ENCODE data around the gene NUDCD3.

Gene NUDCD3

DNA sequence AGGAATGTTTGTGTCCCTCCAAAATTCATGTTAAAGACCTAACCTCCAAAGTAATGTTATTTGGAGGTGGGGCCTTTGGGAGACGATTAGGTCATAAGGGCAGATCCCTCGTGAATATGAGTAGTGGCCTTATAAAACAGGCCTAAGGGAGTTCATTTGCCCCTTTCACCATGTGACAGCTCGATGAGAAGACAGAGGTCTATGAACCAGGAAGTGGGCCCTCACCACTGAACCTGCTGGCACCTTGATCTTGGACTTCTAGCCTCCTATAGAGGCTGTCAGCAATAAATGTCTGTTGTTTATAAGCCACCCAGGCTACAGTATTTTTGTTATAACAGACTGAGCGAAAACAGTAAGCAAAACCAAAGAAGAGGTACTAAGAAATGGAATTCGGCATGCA is 14.1 kb downstream of the NUDCD3 start:
- Mint-ChIP-seq H3K27ac (no peak overlapping the region), H3K36me3 (ENCODE audit: low read depth) (peaks cover 52% of the 10 kb centered on the region), H3K4me3 (no peak overlapping the region), H3K4me1 (peaks cover 31% of the 10 kb centered on the region), H3K27me3 (no peaks in the 10 kb centered on the region), H3K9me3 (no peaks in the 10 kb centered on the region)
- DNase-seq (no peak), ATAC-seq (no peak)

DNA sequence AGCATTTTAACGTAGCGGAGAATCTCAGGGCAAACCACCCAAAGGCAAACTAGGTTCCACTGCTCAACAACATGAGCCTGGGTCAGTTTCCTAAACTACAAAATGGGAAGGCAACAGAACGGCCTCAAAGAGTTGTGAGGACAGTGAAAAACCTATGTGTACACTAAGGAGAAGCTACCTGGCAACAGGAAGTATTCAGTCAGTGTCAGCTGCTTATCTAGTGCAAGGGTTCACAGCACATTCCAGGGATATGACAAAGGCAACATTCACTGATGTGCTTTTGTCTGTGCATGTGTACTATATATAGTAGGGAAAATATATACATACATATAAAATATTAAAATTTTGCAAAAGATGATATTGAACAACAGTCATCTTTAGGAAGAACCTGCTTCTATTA is 17.2 kb downstream of the NUDCD3 start:
- Mint-ChIP-seq H3K27ac (no peak overlapping the region), H3K9me3 (no peaks in the 10 kb centered on the region), H3K36me3 (ENCODE audit: low read depth) (peaks cover 43% of the 10 kb centered on the region), H3K27me3 (no peaks in the 10 kb centered on the region), H3K4me3 (no peak overlapping the region), H3K4me1 (peaks cover 42% of the 10 kb centered on the region)
- no peak for ATAC-seq
- no peak for DNase-seq

DNA sequence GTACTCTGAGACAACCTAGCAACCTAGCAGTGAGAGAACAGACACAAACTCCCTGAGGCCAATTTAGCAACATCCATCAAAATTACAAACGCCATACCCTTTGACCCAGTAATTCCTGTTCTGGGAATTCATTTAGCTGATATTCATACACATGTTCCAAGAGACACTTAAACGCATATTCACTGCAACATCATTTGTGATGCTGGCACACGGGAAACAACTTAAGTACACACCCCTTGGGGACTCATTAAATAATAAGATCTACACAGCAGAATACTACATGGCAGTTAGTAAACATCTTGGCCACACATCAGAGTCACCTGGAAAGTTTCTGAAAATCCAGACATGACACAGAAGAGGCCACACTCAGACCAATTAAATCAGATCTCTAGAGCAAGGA is 17.6 kb downstream of the NUDCD3 start:
- no peaks in the 10 kb centered on the region for H3K9me3 Mint-ChIP-seq
- no peak overlapping the region for H3K27ac Mint-ChIP-seq
- H3K27me3 Mint-ChIP-seq = no peaks in the 10 kb centered on the region
- DNase-seq (no peak), ATAC-seq (no peak)
- H3K4me1 Mint-ChIP-seq = peaks cover 42% of the 10 kb centered on the region
- H3K4me3 Mint-ChIP-seq = no peak overlapping the region
- H3K36me3 Mint-ChIP-seq (ENCODE audit: low read depth) = peaks cover 48% of the 10 kb centered on the region

DNA sequence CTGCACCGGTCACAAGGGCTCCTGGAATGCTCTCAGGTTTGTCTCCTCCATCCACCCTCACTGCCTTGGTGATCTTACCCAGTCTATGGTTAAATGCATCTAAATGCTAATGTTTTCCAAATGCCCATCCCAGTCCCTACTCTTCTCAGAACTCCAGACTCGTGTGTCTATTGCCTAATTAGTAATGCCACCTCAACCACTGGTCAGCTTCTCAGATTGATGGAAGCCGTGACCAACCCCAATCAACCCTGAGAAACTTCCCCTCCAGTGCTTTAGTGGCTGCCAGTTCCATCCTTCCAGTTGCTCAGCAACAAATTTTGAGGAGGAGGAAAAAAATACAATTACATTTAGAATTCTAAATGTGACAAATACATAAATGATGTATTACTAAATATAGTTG is 18.6 kb downstream of the NUDCD3 start:
- no peak overlapping the region for H3K4me3 Mint-ChIP-seq
- H3K4me1 Mint-ChIP-seq = peaks cover 40% of the 10 kb centered on the region
- ATAC-seq (no peak), DNase-seq (no peak)
- H3K36me3 Mint-ChIP-seq (ENCODE audit: low read depth) = peaks cover 47% of the 10 kb centered on the region
- no peak overlapping the region for H3K27ac Mint-ChIP-seq
- no peaks in the 10 kb centered on the region for H3K9me3 Mint-ChIP-seq
- no peaks in the 10 kb centered on the region for H3K27me3 Mint-ChIP-seq

DNA sequence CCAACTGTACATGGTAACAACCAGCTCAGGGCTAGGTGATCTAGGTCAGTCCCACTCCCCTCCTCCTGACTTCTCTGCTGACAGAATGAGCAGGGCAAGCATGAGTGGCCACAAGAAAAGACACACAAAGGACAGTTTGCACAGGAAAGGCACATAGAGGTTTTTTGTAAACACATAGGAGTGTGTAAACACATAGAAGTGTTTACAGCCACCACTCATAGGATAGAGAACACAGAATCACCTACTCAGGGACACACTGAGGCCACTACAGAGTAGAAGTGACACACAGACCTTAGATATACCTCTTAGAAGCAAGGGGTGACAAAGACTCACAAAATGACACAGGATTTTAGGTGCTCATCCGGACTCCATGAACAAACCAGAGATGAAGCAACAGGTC is 19.0 kb downstream of the NUDCD3 start:
- peaks cover 44% of the 10 kb centered on the region for H3K4me1 Mint-ChIP-seq
- H3K36me3 Mint-ChIP-seq (ENCODE audit: low read depth) = peaks cover 43% of the 10 kb centered on the region
- H3K27ac Mint-ChIP-seq = no peak overlapping the region
- no peaks in the 10 kb centered on the region for H3K27me3 Mint-ChIP-seq
- no peak overlapping the region for H3K4me3 Mint-ChIP-seq
- DNase-seq (no peak), ATAC-seq (no peak)
- H3K9me3 Mint-ChIP-seq = no peaks in the 10 kb centered on the region

DNA sequence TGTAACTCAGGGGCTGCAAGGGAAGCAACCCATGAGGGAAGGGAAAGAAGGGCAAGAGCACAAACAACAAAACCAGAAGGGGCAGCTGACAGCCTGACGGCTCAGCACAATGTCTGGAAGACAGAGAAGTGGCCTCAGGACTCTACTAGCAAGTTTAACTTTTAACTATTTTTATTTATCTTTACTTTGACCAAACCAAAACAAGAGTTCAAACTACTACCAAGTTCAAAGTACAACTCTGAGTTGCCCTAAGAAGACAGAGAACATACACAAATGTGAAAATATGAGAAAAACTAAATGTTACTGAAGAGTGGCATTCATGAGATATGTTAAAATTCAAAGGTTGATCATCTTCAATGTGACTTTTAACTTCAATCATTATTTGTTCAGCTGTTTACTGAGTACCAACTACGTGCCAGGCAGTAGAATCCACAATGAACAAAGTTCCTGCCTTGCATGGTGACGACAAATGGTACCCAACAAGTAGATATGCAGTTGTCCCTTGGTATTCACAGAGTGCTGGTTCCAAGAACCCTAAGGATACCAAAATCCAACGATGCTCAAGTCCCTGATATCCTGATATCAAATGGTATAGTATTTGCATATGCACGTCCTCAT is 19.7 kb downstream of the NUDCD3 start:
- Mint-ChIP-seq H3K4me1 (peaks cover 51% of the 10 kb centered on the region), H3K27me3 (no peaks in the 10 kb centered on the region), H3K9me3 (no peaks in the 10 kb centered on the region), H3K27ac (no peak overlapping the region), H3K36me3 (ENCODE audit: low read depth) (peaks cover 49% of the 10 kb centered on the region), H3K4me3 (no peak overlapping the region)
- no peak for ATAC-seq
- no peak for DNase-seq

DNA sequence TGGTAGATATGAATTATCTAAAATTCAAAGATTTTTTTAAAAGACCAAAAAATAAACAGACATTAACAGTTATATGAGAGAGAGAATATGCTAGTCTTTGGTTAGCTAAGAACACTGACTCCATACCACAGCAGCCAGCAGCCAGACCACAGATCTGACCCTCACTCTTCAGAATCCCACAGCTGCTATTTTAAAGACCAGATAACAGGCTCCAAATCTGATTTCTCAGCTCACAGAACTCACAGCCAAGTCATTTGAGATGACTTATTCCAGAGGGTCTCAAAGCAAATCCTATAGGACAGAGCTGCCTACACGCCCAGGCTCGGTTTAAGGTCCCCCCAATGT is 20.4 kb downstream of the NUDCD3 start:
- Mint-ChIP-seq H3K36me3 (ENCODE audit: low read depth) (peaks cover 54% of the 10 kb centered on the region), H3K4me3 (no peak overlapping the region), H3K9me3 (no peaks in the 10 kb centered on the region), H3K27ac (no peak overlapping the region), H3K27me3 (no peaks in the 10 kb centered on the region), H3K4me1 (peaks cover 57% of the 10 kb centered on the region)
- DNase-seq (no peak), ATAC-seq (no peak)

DNA sequence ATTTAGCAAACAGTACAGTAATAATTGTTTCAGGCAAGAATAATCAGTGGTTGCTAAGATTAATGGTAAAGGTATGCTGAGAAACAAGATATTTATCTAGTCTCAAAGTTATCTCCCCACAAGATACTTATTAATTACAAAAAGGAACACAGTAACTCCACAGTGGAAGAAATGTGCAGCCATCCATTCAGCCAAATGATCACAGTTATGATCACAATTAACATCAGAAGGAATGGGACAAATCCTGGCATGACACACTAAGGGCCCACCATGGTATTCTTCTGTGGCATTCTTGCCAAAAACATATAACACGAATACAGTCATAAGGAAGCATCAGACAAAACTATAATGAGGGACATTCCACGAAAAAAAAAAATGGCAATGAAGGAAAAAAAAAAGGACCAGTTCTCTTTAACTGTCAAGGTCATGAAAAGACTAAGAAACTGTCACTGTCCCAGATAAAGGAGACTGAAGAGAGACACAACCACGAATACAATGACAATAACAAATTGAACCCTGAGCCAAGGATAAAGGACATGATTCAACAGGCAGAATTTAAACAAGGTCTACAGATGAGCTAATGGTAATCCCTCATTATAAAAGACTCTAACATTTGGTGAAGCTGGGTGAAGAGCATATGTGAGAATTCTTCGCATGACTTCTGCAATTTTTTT is 20.9 kb downstream of the NUDCD3 start:
- H3K4me3 Mint-ChIP-seq = no peak overlapping the region
- H3K9me3 Mint-ChIP-seq = no peaks in the 10 kb centered on the region
- no peaks in the 10 kb centered on the region for H3K27me3 Mint-ChIP-seq
- no peak overlapping the region for H3K27ac Mint-ChIP-seq
- peaks cover 56% of the 10 kb centered on the region for H3K4me1 Mint-ChIP-seq
- H3K36me3 Mint-ChIP-seq (ENCODE audit: low read depth) = peaks cover 54% of the 10 kb centered on the region
- no peak for ATAC-seq
- DNase-seq = no peak

DNA sequence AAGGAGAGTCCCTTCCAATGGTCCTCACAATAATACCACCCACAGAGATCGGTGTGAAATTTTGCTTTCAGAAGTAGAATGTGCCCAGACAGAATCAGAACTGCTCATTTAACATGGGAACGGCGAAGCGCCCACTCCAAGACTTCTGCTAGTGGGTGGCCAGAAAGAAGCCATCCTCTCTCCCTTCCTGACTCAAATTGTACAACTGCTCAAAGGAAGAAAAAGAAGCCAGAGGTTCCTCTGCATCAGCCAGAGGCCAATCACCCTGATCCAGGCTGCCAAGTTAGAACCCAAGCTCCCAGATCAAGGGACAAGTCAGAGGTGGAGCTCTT is 23.3 kb downstream of the NUDCD3 start:
- ATAC-seq (no peak), DNase-seq (no peak)
- peaks cover 63% of the 10 kb centered on the region for H3K4me1 Mint-ChIP-seq
- no peaks in the 10 kb centered on the region for H3K9me3 Mint-ChIP-seq
- no peaks in the 10 kb centered on the region for H3K27me3 Mint-ChIP-seq
- H3K27ac Mint-ChIP-seq = peak overlapping the region; percentile 67
- no peak overlapping the region for H3K4me3 Mint-ChIP-seq
- peaks cover 43% of the 10 kb centered on the region for H3K36me3 Mint-ChIP-seq (ENCODE audit: low read depth)

DNA sequence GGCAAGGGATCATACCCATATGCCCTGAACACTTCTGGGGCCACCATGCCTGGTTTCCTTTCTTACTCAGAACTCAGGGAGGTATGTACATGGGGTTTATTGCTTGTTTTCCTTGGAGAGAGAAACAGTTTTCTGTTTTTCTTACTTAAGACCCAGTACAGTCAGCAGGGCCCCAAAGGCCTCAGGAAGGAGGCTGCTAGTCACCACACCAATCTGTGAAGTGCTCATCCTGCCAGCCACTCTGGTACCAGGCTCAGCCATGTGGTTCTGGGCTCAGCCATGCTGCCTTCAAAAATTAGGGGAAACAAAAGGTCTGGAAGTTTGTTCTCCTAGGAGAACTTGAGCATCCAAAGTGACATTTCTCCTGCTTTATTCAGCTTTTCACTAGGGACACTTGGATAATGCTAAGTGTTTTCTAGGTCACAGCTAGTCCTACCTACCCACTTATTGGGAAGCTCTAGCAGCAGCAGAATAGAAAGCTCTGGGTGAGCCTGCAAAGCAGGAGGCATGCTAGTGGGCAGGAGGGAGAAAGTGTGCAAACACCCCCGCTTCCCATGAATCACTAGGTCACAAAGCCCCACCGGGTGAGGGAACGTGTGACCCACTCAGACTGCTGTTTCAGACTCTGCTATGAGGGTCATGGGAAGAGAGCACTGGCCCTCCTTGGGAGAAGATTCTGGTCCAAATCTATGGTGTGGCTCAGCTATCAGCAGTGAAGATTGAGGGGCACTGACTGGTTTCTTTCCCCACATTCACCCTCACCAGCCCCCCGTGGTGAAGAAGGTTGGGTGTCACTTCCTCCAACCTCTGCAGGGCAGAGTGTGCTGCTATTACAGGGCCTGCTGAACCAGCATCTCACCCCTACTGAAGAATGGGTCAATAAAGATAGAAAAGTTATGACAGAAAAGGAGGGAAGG is 23.9 kb downstream of the NUDCD3 start:
- H3K27ac Mint-ChIP-seq = peak overlapping the region; percentile 67
- peak; percentile 25 for DNase-seq

DNA sequence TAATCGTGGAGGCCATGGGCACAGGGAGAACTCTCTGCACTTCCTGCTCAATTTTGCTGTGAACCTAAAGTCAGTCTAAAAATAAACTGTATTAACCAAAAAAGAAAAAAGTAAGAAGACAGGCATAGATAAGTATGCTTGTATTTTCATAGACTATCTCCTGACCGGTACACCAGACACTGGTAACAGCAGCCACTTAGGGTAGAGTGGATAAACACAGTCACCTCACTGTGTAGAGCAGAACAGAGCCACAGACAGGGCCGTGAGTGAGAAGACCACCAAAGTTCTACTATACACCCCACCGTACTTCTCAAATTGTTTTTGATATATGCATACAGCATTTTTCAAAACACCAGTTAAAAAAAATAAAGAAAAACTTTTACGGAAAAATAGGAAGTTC is 25.0 kb downstream of the NUDCD3 start:
- Mint-ChIP-seq H3K4me3 (no peak overlapping the region), H3K36me3 (ENCODE audit: low read depth) (peaks cover 48% of the 10 kb centered on the region), H3K9me3 (no peaks in the 10 kb centered on the region), H3K27me3 (no peaks in the 10 kb centered on the region), H3K4me1 (peaks cover 75% of the 10 kb centered on the region), H3K27ac (no peak overlapping the region)
- no peak for ATAC-seq
- DNase-seq = no peak

More for the DNA sequence above, 23.9 kb downstream of the NUDCD3 start:
- Mint-ChIP-seq H3K27me3 (no peaks in the 10 kb centered on the region), H3K36me3 (ENCODE audit: low read depth) (peaks cover 43% of the 10 kb centered on the region), H3K9me3 (no peaks in the 10 kb centered on the region), H3K4me1 (peaks cover 66% of the 10 kb centered on the region), H3K4me3 (no peak overlapping the region)
- peak; percentile 69 for ATAC-seq

DNA sequence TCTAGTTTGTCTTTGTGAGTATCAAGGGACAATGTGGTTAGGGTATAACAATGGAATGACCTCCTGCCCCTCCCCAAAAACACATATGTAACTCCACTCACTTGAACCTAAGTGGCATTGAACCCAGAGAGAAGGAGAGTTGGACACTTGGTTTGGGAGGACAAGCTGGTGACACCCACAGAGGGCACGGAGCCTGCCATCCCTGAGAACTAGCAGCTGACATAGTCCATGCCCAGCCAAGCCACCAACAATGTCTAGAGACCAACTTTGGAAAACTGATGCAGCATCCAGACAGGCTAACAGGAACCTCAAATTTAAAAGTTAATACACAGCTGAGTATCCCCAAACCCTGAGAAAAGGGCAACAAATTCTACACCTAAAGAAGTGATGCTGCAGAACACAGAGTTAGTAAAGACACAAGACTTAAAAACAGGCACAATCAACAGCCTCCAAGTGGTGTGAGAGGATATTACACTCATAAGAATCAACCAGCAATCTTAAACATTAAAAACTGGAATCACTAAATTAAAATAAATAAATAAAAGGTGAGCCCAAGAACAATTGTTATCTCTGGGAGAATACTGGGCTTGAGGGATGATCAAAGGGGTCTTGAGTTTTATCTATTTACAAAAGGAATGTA is 27.2 kb downstream of the NUDCD3 start:
- Mint-ChIP-seq H3K4me3 (no peak overlapping the region), H3K36me3 (ENCODE audit: low read depth) (peaks cover 52% of the 10 kb centered on the region), H3K4me1 (peaks cover 76% of the 10 kb centered on the region), H3K27me3 (no peaks in the 10 kb centered on the region), H3K27ac (no peak overlapping the region), H3K9me3 (no peaks in the 10 kb centered on the region)
- ATAC-seq (no peak), DNase-seq (no peak)

DNA sequence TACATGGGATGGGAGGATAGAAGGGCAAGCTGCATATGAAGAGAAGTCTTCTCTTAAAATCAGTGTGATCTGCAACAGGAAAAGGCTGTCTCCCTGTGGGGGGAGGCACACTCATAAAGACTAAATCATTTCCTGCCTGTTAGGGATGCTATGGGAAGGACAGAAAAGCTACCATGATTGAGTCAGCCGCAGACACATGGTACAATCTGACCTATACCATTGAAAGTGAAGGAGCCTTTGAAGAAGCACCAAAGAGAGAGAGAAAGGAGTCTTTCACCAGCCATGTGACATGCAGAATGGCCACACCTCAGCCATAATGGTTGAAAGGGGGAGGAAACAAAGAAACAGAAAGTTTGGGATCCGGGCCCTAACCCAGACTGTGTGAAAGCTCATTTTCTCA is 29.1 kb downstream of the NUDCD3 start:
- Mint-ChIP-seq H3K27ac (peak overlapping the region; percentile 96), H3K36me3 (ENCODE audit: low read depth) (peaks cover 44% of the 10 kb centered on the region), H3K4me3 (peak overlapping the region; percentile 67), H3K27me3 (no peaks in the 10 kb centered on the region), H3K4me1 (peaks cover 79% of the 10 kb centered on the region), H3K9me3 (no peaks in the 10 kb centered on the region)
- peak; percentile 90 for ATAC-seq
- peak; percentile 29 for DNase-seq

DNA sequence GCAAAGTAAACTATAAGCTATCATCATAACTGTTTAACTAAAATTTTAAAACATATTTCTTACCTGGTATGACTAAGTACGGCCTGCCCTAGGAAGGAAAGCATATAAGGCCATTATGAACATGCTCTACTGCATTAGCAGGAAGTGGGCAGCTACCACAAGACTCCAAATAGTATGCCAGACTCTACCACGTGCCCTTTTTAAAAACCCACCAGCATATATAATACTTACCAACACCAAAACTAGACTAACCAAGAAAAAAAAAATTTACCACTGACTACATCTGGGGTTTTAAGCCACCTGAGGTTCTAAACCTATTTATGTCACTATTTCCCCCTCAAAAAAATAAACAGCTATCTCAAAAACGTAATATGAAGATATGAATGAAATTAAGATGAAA is 30.1 kb downstream of the NUDCD3 start:
- DNase-seq = peak; percentile 51
- Mint-ChIP-seq H3K27ac (peak overlapping the region; percentile 96), H3K4me1 (peaks cover 77% of the 10 kb centered on the region), H3K4me3 (peak overlapping the region; percentile 67), H3K9me3 (no peaks in the 10 kb centered on the region), H3K36me3 (ENCODE audit: low read depth) (peaks cover 39% of the 10 kb centered on the region), H3K27me3 (no peaks in the 10 kb centered on the region)
- ATAC-seq = peak; percentile 88

DNA sequence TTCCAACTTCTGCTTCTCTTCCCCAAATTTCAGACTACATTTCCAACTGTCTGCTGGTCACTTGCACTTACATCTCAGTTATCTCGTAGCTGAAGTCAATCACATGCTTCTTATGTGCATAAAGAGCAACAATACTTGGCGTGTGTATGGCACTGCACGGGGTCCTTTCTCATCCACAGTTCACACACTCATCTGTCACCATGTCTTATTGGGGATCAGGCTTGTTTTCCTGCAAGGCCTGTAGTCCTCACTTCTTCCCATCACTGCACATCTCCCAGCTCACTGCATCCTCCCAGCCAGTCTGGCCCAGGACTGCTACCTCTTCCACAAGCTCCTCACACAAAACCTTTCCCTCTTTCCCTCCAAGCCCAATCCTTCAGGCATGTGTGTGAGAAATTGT is 35.3 kb downstream of the NUDCD3 start:
- Mint-ChIP-seq H3K9me3 (no peaks in the 10 kb centered on the region), H3K27ac (no peak overlapping the region), H3K27me3 (no peaks in the 10 kb centered on the region), H3K4me1 (peaks cover 63% of the 10 kb centered on the region), H3K4me3 (no peak overlapping the region), H3K36me3 (ENCODE audit: low read depth) (peaks cover 41% of the 10 kb centered on the region)
- ATAC-seq (no peak), DNase-seq (no peak)
